Colonic mucosa (tissue), 4 donors: ENCODE data around the gene ZNF787. TPM values are rescaled to one million over a fixed set of nuclear protein-coding genes. Genes with fewer than 3 reads are reported as not detected.

Experiments
- DNase-seq: peaks from one replicate; pipeline ENCODE4 v3.0.0-alpha.2; 2020
- H3K27ac ChIP-seq: fragments of 200-600 bp; one replicate; pipeline ENCODE4 v1.8.0; 2021
- H3K27me3 ChIP-seq: fragments of 200-600 bp; one replicate; pipeline ENCODE4 v1.8.0; 2021
- H3K36me3 ChIP-seq: fragments of 200-600 bp; one replicate; pipeline ENCODE4 v1.8.0; 2021
- H3K4me1 ChIP-seq: fragments of 200-600 bp; one replicate; pipeline ENCODE4 v1.8.0; 2021; ENCODE audit warnings: mild to moderate bottlenecking
- H3K4me3 ChIP-seq: fragments of 200-600 bp; one replicate; pipeline ENCODE4 v1.8.0; 2021
- H3K9ac ChIP-seq, 2 donors: one replicate each; pipeline ENCODE4 v1.7.0; 2013; ENCODE audit warnings: control low read depth in 2 of 2, low read depth in 2 of 2, low read length in 2 of 2
- H3K9me3 ChIP-seq: fragments of 200-600 bp; one replicate; pipeline ENCODE4 v1.8.0; 2021
- CTCF ChIP-seq: fragments of 200-600 bp; IDR thresholded peaks from one replicate; pipeline ENCODE4 v1.8.0; 2022; ENCODE audit warnings: antibody characterized with exemption, mild to moderate bottlenecking
- intact Hi-C: fragments of 100-400 bp; cut with DNase I; formaldehyde crosslinking; loops from one replicate; pipeline ENCODE4 v1.14.1; 2022
- total RNA-seq, 2 donors: library from RNA; stranded (reverse); fragmentation: NEBNext Ultra II Directional in 1 of 2; extraction: Animal tissue kit (Norgen Biotek cat#: 25700) in 1 of 2; gene quantifications; one replicate each; pipeline ENCODE4 v1.2.1, GENCODE V29; 2021
- donor health status: healthy.
- donor health status: DM: no; HTN: no; CAD: no.
- donor health status: DM: no; HTN: no; CAD: no.

Gene ZNF787
- 10 to 100 TPM; 52.1 to 69.2 TPM for total RNA-seq

DNA sequence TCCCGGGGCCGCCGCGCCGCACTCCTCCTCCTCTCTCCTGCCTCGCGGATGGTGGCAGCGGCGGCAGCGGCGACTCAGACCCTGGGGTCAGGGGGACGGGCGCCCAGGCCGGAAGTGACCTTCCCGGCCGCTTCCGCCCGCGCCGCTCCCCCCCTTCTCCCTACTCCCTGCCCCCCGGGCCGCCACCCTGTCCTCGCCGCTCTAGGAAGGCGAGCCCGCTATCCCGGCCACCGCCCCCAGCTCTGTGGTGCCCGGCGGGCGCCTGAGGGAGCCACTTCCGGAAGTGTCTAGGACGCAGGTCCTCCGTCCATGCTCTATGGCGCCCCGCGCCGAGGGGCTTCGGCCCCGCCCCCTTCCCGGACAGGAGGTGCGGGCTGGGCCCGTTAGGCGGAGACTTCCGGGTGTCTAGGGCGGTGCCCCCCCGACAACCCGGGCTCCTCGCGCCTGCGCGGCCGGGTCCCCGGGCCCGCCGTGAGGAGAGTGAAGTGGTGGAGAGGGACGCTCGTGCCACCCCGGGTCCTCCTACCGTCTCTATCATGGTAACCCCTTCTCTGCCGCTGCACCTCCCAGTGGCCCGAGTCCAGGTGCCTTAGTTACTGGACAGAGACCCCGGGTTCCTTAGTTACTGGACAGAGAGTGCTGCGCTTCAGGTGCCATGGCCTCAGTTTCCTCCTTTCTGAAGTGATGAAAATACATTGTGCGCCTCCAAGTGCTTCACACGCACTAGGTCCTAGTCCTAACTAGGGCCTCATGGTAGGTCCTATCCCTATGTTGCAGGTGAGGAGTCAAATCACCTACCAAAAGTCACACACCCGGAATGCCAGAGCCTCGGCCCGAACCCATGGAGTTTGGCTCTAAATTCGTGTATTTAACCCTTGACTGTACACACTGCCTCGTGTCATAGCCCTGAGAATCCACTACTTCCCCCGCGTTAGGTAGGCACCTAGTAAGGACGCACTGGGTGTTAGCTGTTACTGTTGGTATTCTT lies at the start of gene ZNF787:
Gene ZNF787 (minus strand): TSS at position 116 of the 988 bp plus-strand sequence. CDS start 18,078 bp downstream, outside the sequence.
- peak; percentile 97 for DNase-seq
- Histone ChIP-seq H3K27ac (peak within 1 kb of the TSS; percentile 96), H3K9ac (peak within 1 kb of the TSS; percentile 76 to 91), H3K27me3 (no peaks in the 10 kb centered on the region), H3K36me3 (no peaks in the 10 kb centered on the region), H3K4me3 (peak within 1 kb of the TSS; percentile 75), H3K4me1 (peaks cover 34% of the 10 kb centered on the region), H3K9me3 (no peaks in the 10 kb centered on the region)
- no peak for TF ChIP-seq CTCF
- intact Hi-C loops, result no loop called here

DNA sequence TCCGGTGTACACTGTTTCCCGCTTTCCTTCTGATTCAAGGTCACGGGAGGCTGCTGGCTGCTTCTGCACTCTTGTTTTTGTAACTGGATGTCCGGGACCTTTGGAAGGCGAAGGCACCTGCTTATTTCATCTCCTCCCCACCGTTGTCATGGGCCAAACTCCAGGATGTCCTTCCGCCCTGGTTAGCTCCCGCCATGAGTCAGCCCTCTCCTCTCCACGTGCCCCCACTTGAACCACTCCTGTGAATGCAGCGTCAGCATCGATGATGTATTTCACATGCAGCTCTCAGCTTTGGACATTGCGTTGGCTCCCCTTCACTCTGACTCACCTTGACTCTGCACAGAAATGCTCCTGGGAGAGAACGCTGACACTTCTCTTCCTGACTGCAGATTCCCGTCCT lies 49.2 kb upstream of the ZNF787 start:
- Histone ChIP-seq H3K27me3 (peaks cover 6% of the 10 kb centered on the region), H3K27ac (no peak overlapping the region), H3K36me3 (no peaks in the 10 kb centered on the region), H3K9ac (no peak overlapping the region), H3K4me3 (no peak overlapping the region), H3K9me3 (no peaks in the 10 kb centered on the region), H3K4me1 (no peaks in the 10 kb centered on the region)
- intact Hi-C loops, result loop anchor here (10.0 kb wide), 1 partner anchor 155 kb away; no protein-coding TSS in a partner anchor
- no peak for DNase-seq
- no peak for TF ChIP-seq CTCF

DNA sequence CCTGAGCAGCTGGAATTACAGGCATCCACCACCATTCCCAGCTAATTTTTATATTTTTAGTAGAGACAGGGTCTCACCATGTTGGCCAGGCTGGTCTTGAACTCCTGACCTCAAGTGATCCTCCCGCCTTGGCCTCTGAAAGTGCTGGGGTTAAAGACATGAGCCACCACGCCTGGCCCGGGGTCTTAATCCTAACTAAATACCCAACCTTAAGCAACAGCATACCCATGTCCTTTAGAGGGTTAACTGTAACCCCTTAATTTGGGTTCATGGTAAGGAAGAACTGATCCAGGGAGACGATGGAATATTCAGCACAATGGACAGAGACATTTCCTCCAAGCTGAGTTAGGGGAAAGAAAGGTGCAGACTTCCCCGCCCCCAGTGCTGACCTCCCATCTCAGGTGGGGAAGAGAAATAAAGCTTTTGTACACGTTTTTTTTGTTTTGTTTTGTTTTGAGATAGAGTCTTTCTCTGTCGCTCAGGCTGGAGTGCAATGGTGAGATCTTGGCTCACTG lies 46.0 kb upstream of the ZNF787 start:
- no peaks in the 10 kb centered on the region for H3K27me3 ChIP-seq
- H3K9me3 ChIP-seq, result no peaks in the 10 kb centered on the region

DNA sequence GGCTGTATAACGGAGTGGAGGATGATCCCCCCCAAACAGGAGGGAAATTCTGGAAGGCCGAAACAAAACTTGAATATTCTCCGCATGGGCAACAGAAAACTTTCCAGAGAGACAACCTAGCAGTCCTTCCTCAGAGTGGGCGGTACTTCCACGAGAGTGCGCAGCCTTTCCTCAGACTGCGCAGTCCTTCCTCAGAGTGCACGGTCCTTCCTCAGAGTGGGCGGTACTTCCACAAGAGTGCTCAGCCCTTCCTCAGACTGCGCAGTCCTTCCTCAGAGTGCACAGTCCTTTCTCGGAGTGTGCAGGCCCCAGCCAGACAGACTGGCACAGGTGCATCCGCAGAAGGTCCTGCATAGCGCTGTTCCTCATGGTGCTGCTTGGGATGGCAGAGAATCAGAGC lies 42.0 kb upstream of the ZNF787 start:
- Histone ChIP-seq H3K27ac (no peak overlapping the region), H3K4me3 (no peak overlapping the region)
- intact Hi-C loops, result no loop called here

More for the DNA sequence above, 46.0 kb upstream of the ZNF787 start:
- DNase-seq, result no peak
- Histone ChIP-seq H3K4me1 (no peaks in the 10 kb centered on the region), H3K27ac (no peak overlapping the region), H3K4me3 (no peak overlapping the region), H3K9ac (no peak overlapping the region), H3K36me3 (no peaks in the 10 kb centered on the region)
- TF ChIP-seq CTCF, result no peak
- intact Hi-C loops, result no loop called here

DNA sequence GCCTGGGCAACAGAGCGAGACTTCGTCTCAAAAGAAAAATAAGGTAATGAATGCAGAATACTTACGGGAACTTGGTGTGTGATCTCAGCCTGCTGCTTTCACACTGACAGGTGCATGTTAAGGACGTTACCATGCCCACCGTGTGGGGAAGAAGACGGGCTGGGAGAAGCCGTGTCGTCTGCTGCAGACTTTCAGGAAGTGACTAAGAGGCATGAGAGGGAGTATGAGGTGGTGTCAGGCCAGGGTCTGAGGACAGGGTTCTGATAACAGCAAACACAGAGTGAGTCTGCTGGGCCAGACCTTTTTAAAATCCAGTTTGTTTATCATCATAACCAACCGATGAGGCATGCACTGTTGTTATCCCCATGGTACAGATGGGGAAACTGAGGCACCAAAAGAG lies 41.2 kb upstream of the ZNF787 start:
- TF ChIP-seq CTCF, result no peak
- no peak overlapping the region for H3K27ac ChIP-seq
- no peak for DNase-seq
- intact Hi-C loops, result no loop called here
- H3K9ac ChIP-seq, result no peak overlapping the region
- no peaks in the 10 kb centered on the region for H3K36me3 ChIP-seq
- no peaks in the 10 kb centered on the region for H3K4me1 ChIP-seq
- H3K27me3 ChIP-seq, result no peaks in the 10 kb centered on the region
- no peaks in the 10 kb centered on the region for H3K9me3 ChIP-seq
- H3K4me3 ChIP-seq, result no peak overlapping the region

More for the DNA sequence above, 42.0 kb upstream of the ZNF787 start:
- DNase-seq, result no peak
- TF ChIP-seq CTCF, result no peak
- Histone ChIP-seq H3K36me3 (no peaks in the 10 kb centered on the region), H3K9me3 (no peaks in the 10 kb centered on the region), H3K4me1 (no peaks in the 10 kb centered on the region), H3K27me3 (no peaks in the 10 kb centered on the region), H3K9ac (no peak overlapping the region)
